B cell (primary cell): ENCODE data around the gene KIFBP. TPM values are rescaled to one million over a fixed set of nuclear protein-coding genes. Genes with fewer than 3 reads are reported as not detected.
A peak's percentile ranks its signal among the peaks of the same experiment; 100 is the strongest.

ENCODE experiments used
- ATAC-seq: fragments of 200-7000 bp; cut with Tn5 transposase; one replicate; pipeline ENCODE4 v1.10.0; 2021; ENCODE audit warnings: low read depth, mild to moderate bottlenecking, moderate number of reproducible peaks, moderate library complexity
- CTCF ChIA-PET: fragments of 350-600 bp; sonication (Branson Sonifier 250); formaldehyde crosslinking; loops from one replicate; lab custom pipeline; 2021; ENCODE audit warnings: antibody characterized with exemption, inconsistent platforms; lab: Charles Lee
- POLR2A ChIA-PET: fragments of 350-600 bp; sonication (Branson Sonifier 250); formaldehyde crosslinking; loops from one replicate; lab custom pipeline; 2021; ENCODE audit warnings: antibody characterized with exemption; lab: Charles Lee
- DNase-seq: peaks from one replicate; pipeline ENCODE4 v3.0.0; 2013
- H2AFZ ChIP-seq: 2 replicates; pipeline ENCODE4 v1.6.1; 2012; ENCODE audit warnings: mild to moderate bottlenecking, low read depth, low read length; ENCODE audit not compliant: insufficient read depth, poor library complexity, severe bottlenecking
- H3K27ac ChIP-seq, 2 donors: 1 replicate in 1 of 2; 2 replicates in 1 of 2; pipeline ENCODE4 v1.5.1; 2012 to 2013; ENCODE audit warnings: low read length in 2 of 2, mild to moderate bottlenecking in 2 of 2, moderate library complexity in 1 of 2
- H3K27me3 ChIP-seq, 4 experiments: fragments of 200-600 bp in 1 of 4; sonication (generic) in 1 of 4; replicated peaks in 1 of 4; 1 replicate in 2 of 4; 2 replicates in 2 of 4; pipeline versions ENCODE4 v1.6.1 to v1.7.0; 2013 to 2016; ENCODE audit warnings: low read length in 3 of 4, mild to moderate bottlenecking in 2 of 4, mixed read lengths in 1 of 4, moderate library complexity in 1 of 4; ENCODE audit not compliant: insufficient read depth in 4 of 4, control insufficient read depth in 3 of 4; ENCODE audit errors: control extremely low read depth in 1 of 4
- H3K36me3 ChIP-seq, 2 experiments: replicated peaks in 1 of 2; 1 replicate in 1 of 2; 2 replicates in 1 of 2; pipeline versions ENCODE4 v1.6.1 to v1.7.1; 2013; ENCODE audit warnings: low read length in 1 of 2; ENCODE audit not compliant: insufficient read depth in 2 of 2, control insufficient read depth in 1 of 2; ENCODE audit errors: control extremely low read depth in 1 of 2, extremely low read depth in 1 of 2
- H3K4me1 ChIP-seq, 2 donors: fragments of 200-600 bp in 1 of 2; sonication (generic) in 1 of 2; 1 replicate in 1 of 2; 2 replicates in 1 of 2; pipeline versions ENCODE4 v1.5.1 to v1.6.1; 2013 to 2017; ENCODE audit warnings: low read length in 2 of 2; ENCODE audit not compliant: control insufficient read depth in 2 of 2, insufficient read depth in 2 of 2
- H3K4me2 ChIP-seq: replicated peaks from 2 replicates; pipeline ENCODE3; 2012; ENCODE audit warnings: mild to moderate bottlenecking, low read depth, low read length; ENCODE audit not compliant: poor library complexity, severe bottlenecking
- H3K4me3 ChIP-seq, 5 experiments: fragments of 200-600 bp in 1 of 5; sonication (generic) in 1 of 5; 1 replicate in 3 of 5; 2 replicates in 2 of 5; pipeline versions ENCODE4 v1.5.1 to v1.7.0; 2011 to 2016; ENCODE audit warnings: low read length in 4 of 5, mild to moderate bottlenecking in 4 of 5, low read depth in 2 of 5, control low read depth in 1 of 5, moderate library complexity in 1 of 5; ENCODE audit not compliant: insufficient read depth in 1 of 5; ENCODE audit errors: control extremely low read depth in 1 of 5, extremely low read depth in 1 of 5
- H3K79me2 ChIP-seq: fragments of 200-600 bp; sonication (generic); one replicate; pipeline ENCODE4 v1.6.0; 2016; ENCODE audit warnings: low read length; ENCODE audit not compliant: control insufficient read depth, insufficient read depth
- H3K9ac ChIP-seq: fragments of 200-600 bp; sonication (generic); 2 replicates; pipeline ENCODE4 v1.6.1; 2017; ENCODE audit warnings: mild to moderate bottlenecking, low read length, moderate library complexity
- H3K9me3 ChIP-seq, 3 donors: one replicate each; pipeline versions ENCODE4 v1.6.1 to v1.7.1; 2013; ENCODE audit warnings: low read length in 2 of 3; ENCODE audit not compliant: control insufficient read depth in 2 of 3, insufficient read depth in 1 of 3; ENCODE audit errors: control extremely low read depth in 1 of 3
- H4K20me1 ChIP-seq: 2 replicates; pipeline ENCODE4 v1.6.0; 2012; ENCODE audit warnings: mild to moderate bottlenecking, low read length; ENCODE audit not compliant: insufficient read depth, control insufficient read depth, poor library complexity, severe bottlenecking
- H3K27ac Mint-ChIP-seq: one replicate; pipeline ENCODE4 v1.8.0; 2021; ENCODE audit warnings: mixed read lengths
- H3K27me3 Mint-ChIP-seq: one replicate; pipeline ENCODE4 v1.8.0; 2021; ENCODE audit warnings: mixed read lengths
- H3K4me1 Mint-ChIP-seq: one replicate; pipeline ENCODE4 v1.8.0; 2021; ENCODE audit warnings: mixed read lengths
- H3K4me3 Mint-ChIP-seq: one replicate; pipeline ENCODE4 v1.8.0; 2021; ENCODE audit warnings: mixed read lengths
- H3K9me3 Mint-ChIP-seq: one replicate; pipeline ENCODE4 v1.8.0; 2022; ENCODE audit warnings: mixed read lengths; ENCODE audit not compliant: insufficient read depth
- EZH2 ChIP-seq: IDR thresholded peaks from 2 replicates; pipeline ENCODE4 v1.6.1; 2012; ENCODE audit warnings: borderline replicate concordance, low read depth, mild to moderate bottlenecking, moderate library complexity, low read length; ENCODE audit not compliant: insufficient read depth, poor library complexity, severe bottlenecking
- WGBS: methylation state at CpG from one replicate; pipeline ENCODE4 v1.1.5; 2013; ENCODE audit warnings: missing lambda C conversion rate; ENCODE audit not compliant: insufficient coverage; 5-methylcytosine and 5-hydroxymethylcytosine counted together
- intact Hi-C: fragments of 100-400 bp; cut with micrococcal nuclease; formaldehyde crosslinking; loops from one replicate; pipeline ENCODE4 v1.10.0; 2022
- polyA plus RNA-seq: library from polyadenylated mRNA; depleted of rRNA; stranded (reverse); fragments of >200 nt; gene quantifications from 2 replicates; pipeline ENCODE4 v1.2.3, GENCODE V29; 2012
- total RNA-seq, 2 donors: library from RNA; stranded (reverse); fragments of 120-200 nt in 1 of 2; gene quantifications; 1 replicate in 1 of 2; 2 replicates in 1 of 2; pipeline versions ENCODE4 v1.2.3 to v1.2.4, GENCODE V29; 2013 to 2022
- TF ChIP-seq, protein P1 (sequence below): fragments of 200-600 bp; IDR thresholded peaks from one replicate; pipeline ENCODE4 v1.8.0; 2022; ENCODE audit warnings: antibody characterized with exemption, mild to moderate bottlenecking

KIFBP gene
- total and polyA plus RNA-seq, 2 donors (not counting 1 experiment from before 2014, with no cell fraction given), result 5.2 to 13.5 TPM

DNA sequence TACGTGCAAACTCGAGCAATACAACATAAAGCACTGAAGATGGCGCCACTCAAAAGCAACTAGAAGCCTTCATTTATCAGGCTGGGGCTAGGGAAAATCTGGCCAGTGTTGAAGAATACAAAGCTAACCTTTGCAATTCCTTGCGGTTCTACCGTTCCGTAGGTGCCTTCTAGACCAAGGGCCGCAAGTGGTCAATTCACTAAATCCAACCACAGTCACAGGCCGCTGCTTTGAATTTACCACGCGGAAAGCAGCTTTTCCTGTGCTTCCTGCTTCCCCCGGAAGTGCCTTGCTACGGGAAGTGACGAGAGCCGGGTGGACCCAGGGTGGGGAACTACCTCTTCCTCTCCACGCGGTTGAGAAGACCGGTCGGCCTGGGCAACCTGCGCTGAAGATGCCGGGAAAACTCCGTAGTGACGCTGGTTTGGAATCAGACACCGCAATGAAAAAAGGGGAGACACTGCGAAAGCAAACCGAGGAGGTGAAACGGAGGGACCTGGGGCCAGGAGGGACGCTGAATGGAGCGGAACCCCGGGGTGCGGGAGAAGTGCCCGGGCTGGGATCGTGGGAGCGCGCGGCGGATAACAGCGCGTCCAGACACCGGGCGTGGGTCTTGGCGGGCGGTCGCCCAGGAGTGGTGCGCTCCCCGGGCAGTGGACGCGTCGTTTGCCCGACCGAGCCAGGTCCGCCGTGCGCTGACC lies 32.6 kb upstream of the KIFBP start, which contains the start of gene DDX21:
Gene DDX21, plus strand, starts transcription at position 339 of the 701 bp plus-strand sequence. Its CDS starts 56 bp downstream, at position 395.
- Histone ChIP-seq H3K9ac (peak within 1 kb of the TSS; percentile 99), H3K4me3 (peak within 1 kb of the TSS; percentile 92 to 99 (median 95)), H3K4me1 (peaks cover 7 to 32% of the 10 kb centered on the region in 2 donors), H3K4me2 (peak within 1 kb of the TSS; percentile 87), H3K27ac (peak within 1 kb of the TSS; percentile 97 to 99), H3K27me3 (no peaks in the 10 kb centered on the region), H3K36me3 (peaks cover 0 to 11% of the 10 kb centered on the region in 2 experiments), H2AFZ (peak within 1 kb of the TSS; percentile 90), H3K79me2 (peaks cover 54% of the 10 kb centered on the region), H3K9me3 (no peaks in the 10 kb centered on the region), H4K20me1 (peaks cover 21% of the 10 kb centered on the region)
- POLR2A ChIA-PET, result interaction anchor here (0.7 to 3.1 kb wide), 6 partner anchors 17 to 624 kb away, joined by 3 to 11 read pairs (median 4); partner anchors contain the start of genes DDX50, HNRNPH3 and SUPV3L1
- Mint-ChIP-seq H3K9me3 (no peaks in the 10 kb centered on the region), H3K27me3 (no peaks in the 10 kb centered on the region), H3K4me3 (peak within 1 kb of the TSS; percentile 94), H3K27ac (peak within 1 kb of the TSS; percentile 95), H3K4me1 (peaks cover 34% of the 10 kb centered on the region)
- under 1% methylated on average over 53 of the region's 53 CpGs for WGBS
- peak; percentile 93 for DNase-seq
- no peak for TF ChIP-seq EZH2
- TF ChIP-seq, protein P1, sequence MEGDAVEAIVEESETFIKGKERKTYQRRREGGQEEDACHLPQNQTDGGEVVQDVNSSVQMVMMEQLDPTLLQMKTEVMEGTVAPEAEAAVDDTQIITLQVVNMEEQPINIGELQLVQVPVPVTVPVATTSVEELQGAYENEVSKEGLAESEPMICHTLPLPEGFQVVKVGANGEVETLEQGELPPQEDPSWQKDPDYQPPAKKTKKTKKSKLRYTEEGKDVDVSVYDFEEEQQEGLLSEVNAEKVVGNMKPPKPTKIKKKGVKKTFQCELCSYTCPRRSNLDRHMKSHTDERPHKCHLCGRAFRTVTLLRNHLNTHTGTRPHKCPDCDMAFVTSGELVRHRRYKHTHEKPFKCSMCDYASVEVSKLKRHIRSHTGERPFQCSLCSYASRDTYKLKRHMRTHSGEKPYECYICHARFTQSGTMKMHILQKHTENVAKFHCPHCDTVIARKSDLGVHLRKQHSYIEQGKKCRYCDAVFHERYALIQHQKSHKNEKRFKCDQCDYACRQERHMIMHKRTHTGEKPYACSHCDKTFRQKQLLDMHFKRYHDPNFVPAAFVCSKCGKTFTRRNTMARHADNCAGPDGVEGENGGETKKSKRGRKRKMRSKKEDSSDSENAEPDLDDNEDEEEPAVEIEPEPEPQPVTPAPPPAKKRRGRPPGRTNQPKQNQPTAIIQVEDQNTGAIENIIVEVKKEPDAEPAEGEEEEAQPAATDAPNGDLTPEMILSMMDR, result peak; percentile 88
- intact Hi-C loops, result loop anchor here (1.0 to 10.0 kb wide), 10 partner anchors 32 to 879 kb away; partner anchors contain the start of genes CCAR1, HERC4, KIFBP and RUFY2
- CTCF ChIA-PET, result interaction anchor here (0.5 to 3.1 kb wide), 19 partner anchors 12 to 452 kb away, joined by 3 to 47 read pairs (median 3); no protein-coding TSS in a partner anchor
- ATAC-seq, result peak; percentile 82
